GM21528 (cell line): ENCODE data around the gene KLHDC7A.

ENCODE experiments used
- ATAC-seq: cut with Tn5 transposase; IDR thresholded peaks from one replicate; pipeline ENCODE4 v1.9.1; 2021; ENCODE audit warnings: mild to moderate bottlenecking, moderate library complexity; ENCODE audit not compliant: unreplicated experiment, low FRiP score

The KLHDC7A gene

GRCh38 chr1:18470671-18471355 is 9.9 kb upstream of the KLHDC7A start:
- no peak for ATAC-seq

- no peak for ATAC-seq
Observed at GRCh38 chr1:18473195-18473815, 7.4 kb upstream of the KLHDC7A start.

GRCh38 chr1:18474559-18475175 is 6.1 kb upstream of the KLHDC7A start:
- ATAC-seq: no peak

GRCh38 chr1:18475234-18475905 is 5.4 kb upstream of the KLHDC7A start:
- ATAC-seq: no peak

GRCh38 chr1:18479454-18479853 is 1.3 kb upstream of the KLHDC7A start:
- ATAC-seq: no peak

GRCh38 chr1:18481190-18481920 is 625 bp downstream of the KLHDC7A start:
- no peak for ATAC-seq

- no peak for ATAC-seq
Observed at GRCh38 chr1:18481921-18482701, 1.4 kb downstream of the KLHDC7A start.

- ATAC-seq: no peak
Observed at GRCh38 chr1:18482721-18483425, 2.1 kb downstream of the KLHDC7A start.

- no peak for ATAC-seq
Observed at GRCh38 chr1:18484276-18484675, 3.5 kb downstream of the KLHDC7A start.

GRCh38 chr1:18484721-18485120 is 4.0 kb downstream of the KLHDC7A start:
- no peak for ATAC-seq

- ATAC-seq: no peak
Observed at GRCh38 chr1:18485227-18485626, 4.5 kb downstream of the KLHDC7A start.

GRCh38 chr1:18486195-18486594 is 5.5 kb downstream of the KLHDC7A start:
- no peak for ATAC-seq

GRCh38 chr1:18489417-18490143 is 8.8 kb downstream of the KLHDC7A start:
- ATAC-seq: no peak

GRCh38 chr1:18491168-18491567 is 10.4 kb downstream of the KLHDC7A start:
- no peak for ATAC-seq

- no peak for ATAC-seq
Observed at GRCh38 chr1:18494304-18494703, 13.6 kb downstream of the KLHDC7A start.

GRCh38 chr1:18495635-18496034 is 14.9 kb downstream of the KLHDC7A start:
- ATAC-seq: no peak

- no peak for ATAC-seq
Observed at GRCh38 chr1:18496056-18496455, 15.3 kb downstream of the KLHDC7A start.

GRCh38 chr1:18496497-18497235 is 15.9 kb downstream of the KLHDC7A start:
- ATAC-seq: no peak
